Measurements from ENCODE around the gene ACAA1. TPM values are rescaled to one million over a fixed set of nuclear protein-coding genes. Genes with fewer than 3 reads are reported as not detected.

ACAA1 gene
- total RNA-seq, 1 experiment from 2014 or later, result 44.3 TPM

DNA sequence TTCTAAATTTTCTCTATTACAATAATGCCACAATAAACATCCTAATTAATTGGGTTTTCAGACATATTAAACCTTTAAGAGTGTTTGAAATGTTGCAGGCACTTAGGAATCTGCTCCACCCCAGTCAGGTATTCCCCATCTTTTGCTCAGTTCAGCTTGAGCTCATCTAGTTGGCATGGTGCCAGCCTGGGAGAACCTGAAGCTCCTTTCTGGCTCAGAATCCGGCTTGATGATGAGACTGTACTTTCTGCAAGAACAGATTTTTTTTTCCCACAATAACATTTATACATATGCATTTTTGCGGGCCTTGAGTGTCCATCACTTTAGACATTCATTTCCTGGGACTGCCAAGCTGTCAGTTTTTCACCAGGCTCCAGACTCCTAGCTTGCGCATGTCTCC is 20.7 kb upstream of the ACAA1 start:
- Mint-ChIP-seq H3K27ac (no peak overlapping the region), H3K27me3 (ENCODE audit: low read depth) (no peaks in the 10 kb centered on the region), H3K36me3 (ENCODE audit: insufficient read depth in 1 of 3, low read depth in 3 of 3) (no peaks in the 10 kb centered on the region), H3K9me3 (no peaks in the 10 kb centered on the region), H3K4me1 (peaks cover 0 to 4% of the 10 kb centered on the region in 2 experiments; a peak in 2 of 4 replicates), H3K4me3 (no peak overlapping the region)
- Histone ChIP-seq H3K79me2 (ENCODE audit: insufficient read depth, low read length) (no peaks in the 10 kb centered on the region), H3K23ac (ENCODE audit: insufficient read length, low read depth, low read length) (no peak overlapping the region), H4K5ac (ENCODE audit: insufficient read length, low read depth, low read length) (no peak overlapping the region), H2AFZ (ENCODE audit: low read length) (no peak overlapping the region), H3K18ac (ENCODE audit: insufficient read length, low read depth, low read length) (no peak overlapping the region), H3K27me3 (ENCODE audit: insufficient read depth, low read length) (no peaks in the 10 kb centered on the region), H3K79me1 (ENCODE audit: insufficient read depth, low read depth, low read length, poor library complexity, severe bottlenecking) (no peaks in the 10 kb centered on the region), H3K4ac (ENCODE audit: low read depth, low read length) (no peak overlapping the region), H4K8ac (replicated peaks; ENCODE audit: insufficient read length, low read depth, low read length) (no peak overlapping the region), H3K9ac (ENCODE audit: extremely low read depth, insufficient read length, low read length) (no peak overlapping the region), H3K9me3 (ENCODE audit: control insufficient read depth, low read depth, low read length) (no peaks in the 10 kb centered on the region), H3K14ac (ENCODE audit: insufficient read depth, low read length) (no peak overlapping the region), H2BK20ac (ENCODE audit: low read depth, low read length, poor library complexity, severe bottlenecking) (no peak overlapping the region), H2BK12ac (ENCODE audit: insufficient read length, low read depth, low read length) (no peak overlapping the region), H4K91ac (ENCODE audit: insufficient read length, low read depth, low read length) (no peak overlapping the region), H2BK15ac (ENCODE audit: low read depth, low read length) (no peak overlapping the region), H3K4me1 (ENCODE audit: insufficient read depth, low read length) (no peaks in the 10 kb centered on the region), H2BK5ac (ENCODE audit: insufficient read length, low read length) (no peak overlapping the region), H4K20me1 (ENCODE audit: control insufficient read depth, insufficient read depth, insufficient read length) (no peaks in the 10 kb centered on the region), H3K56ac (ENCODE audit: insufficient read length, low read depth, low read length) (no peak overlapping the region), H3K23me2 (ENCODE audit: insufficient read length, low read depth, low read length, poor library complexity, severe bottlenecking) (no peaks in the 10 kb centered on the region), H3K27ac (ENCODE audit: insufficient read length, low read depth, low read length) (no peak overlapping the region), H2AK5ac (ENCODE audit: insufficient read length, low read length) (no peak overlapping the region), H2BK120ac (ENCODE audit: low read depth, low read length, poor library complexity, severe bottlenecking) (no peak overlapping the region), H3T11ph (ENCODE audit: low read length) (no peak overlapping the region), H3K4me2 (ENCODE audit: insufficient read depth, insufficient read length, low read length) (no peak overlapping the region)
- WGBS (ENCODE audit: extremely low coverage, insufficient read length, low lambda C conversion rate), result no CpG with 5 or more reads among the region's 3 CpGs
- DNase-seq, result no peak
- TF ChIP-seq CTCF (conservative IDR thresholded peaks at IDR 0.05), result no peak
